HG02943 (cell line): ENCODE data around the gene C1GALT1.
A peak's percentile ranks its signal among the peaks of the same experiment; 100 is the strongest.
"Not testable (repeated sequence)": the region's sequence is repeated elsewhere in the genome, so short reads cannot be mapped to it uniquely, and the experiment has no call there.

Experiments
- ATAC-seq: cut with Tn5 transposase; IDR thresholded peaks from one replicate; pipeline ENCODE4 v1.9.1; 2021; ENCODE audit warnings: mild to moderate bottlenecking, low read depth, moderate library complexity; ENCODE audit not compliant: unreplicated experiment

The C1GALT1 gene

GRCh38 chr7:7231865-7232264 lies 49.5 kb downstream of the C1GALT1 start:
- no peak for ATAC-seq

- ATAC-seq: no peak
Observed at GRCh38 chr7:7235347-7235746, 53.0 kb downstream of the C1GALT1 start.

GRCh38 chr7:7236041-7236440 lies 53.7 kb downstream of the C1GALT1 start:
- no peak for ATAC-seq

- ATAC-seq: no peak
Observed at GRCh38 chr7:7237201-7237977, 55.0 kb downstream of the C1GALT1 start.

- no peak for ATAC-seq
Observed at GRCh38 chr7:7237978-7238267, 55.6 kb downstream of the C1GALT1 start.

- no peak for ATAC-seq
Observed at GRCh38 chr7:7239346-7239745, 57.0 kb downstream of the C1GALT1 start.

- ATAC-seq: no peak
Observed at GRCh38 chr7:7242899-7243298, 60.6 kb downstream of the C1GALT1 start.

GRCh38 chr7:7245233-7245632 lies 62.9 kb downstream of the C1GALT1 start:
- not testable (repeated sequence) for ATAC-seq

GRCh38 chr7:7246223-7246622 lies 63.9 kb downstream of the C1GALT1 start:
- ATAC-seq: no peak

GRCh38 chr7:7247658-7248057 lies 65.3 kb downstream of the C1GALT1 start:
- ATAC-seq: no peak

- no peak for ATAC-seq
Observed at GRCh38 chr7:7249814-7250213, 67.5 kb downstream of the C1GALT1 start.

- peak; percentile 83 for ATAC-seq
Observed at GRCh38 chr7:7251742-7252141, 69.4 kb downstream of the C1GALT1 start.

- no peak for ATAC-seq
Observed at GRCh38 chr7:7254319-7254718, 72.0 kb downstream of the C1GALT1 start.

- ATAC-seq: no peak
Observed at GRCh38 chr7:7254908-7255307, 72.6 kb downstream of the C1GALT1 start.

- ATAC-seq: no peak
Observed at GRCh38 chr7:7256731-7257274, 74.5 kb downstream of the C1GALT1 start.

- ATAC-seq: peak; percentile 79
Observed at GRCh38 chr7:7257899-7258692, 75.8 kb downstream of the C1GALT1 start.

GRCh38 chr7:7261863-7262262 lies 79.5 kb downstream of the C1GALT1 start:
- ATAC-seq: no peak

GRCh38 chr7:7263297-7264230 lies 81.2 kb downstream of the C1GALT1 start:
- no peak for ATAC-seq

GRCh38 chr7:7264306-7265040 lies 82.1 kb downstream of the C1GALT1 start:
- no peak for ATAC-seq
